Measurements from ENCODE around the gene ZNF341.

ZNF341 gene

GRCh38 chr20:33796263-33796906 lies 64.6 kb downstream of the ZNF341 start:
- no peak for DNase-seq (ENCODE audit: low spot score)

GRCh38 chr20:33796907-33797544 lies 65.2 kb downstream of the ZNF341 start:
- DNase-seq (ENCODE audit: low spot score), result no peak

GRCh38 chr20:33798444-33798843 lies 66.6 kb downstream of the ZNF341 start:
- no peak for DNase-seq (ENCODE audit: low spot score)

GRCh38 chr20:33803921-33804337 lies 72.1 kb downstream of the ZNF341 start:
- no peak for DNase-seq (ENCODE audit: low spot score)

- no peak for DNase-seq (ENCODE audit: low spot score)
These were observed 76.6 kb downstream of the ZNF341 start for GRCh38 chr20:33808388-33808787.

- DNase-seq (ENCODE audit: low spot score), result no peak
These were observed 78.5 kb downstream of the ZNF341 start for GRCh38 chr20:33810259-33810658.

- DNase-seq (ENCODE audit: low spot score), result peak; percentile 98
These were observed 79.3 kb downstream of the ZNF341 start, which contains the start of gene CHMP4B for GRCh38 chr20:33810885-33811775. Gene CHMP4B (plus strand): TSS chr20:33811348. CDS start chr20:33811469, 121 bp downstream.

GRCh38 chr20:33811776-33812151 lies 80.0 kb downstream of the ZNF341 start:
- DNase-seq (ENCODE audit: low spot score), result no peak

GRCh38 chr20:33812152-33812849 lies 80.5 kb downstream of the ZNF341 start:
- peak; percentile 75 for DNase-seq (ENCODE audit: low spot score)

- peak; percentile 68 for DNase-seq (ENCODE audit: low spot score)
These were observed 81.2 kb downstream of the ZNF341 start for GRCh38 chr20:33812908-33813462.

- DNase-seq (ENCODE audit: low spot score), result peak; percentile 29
These were observed 82.5 kb downstream of the ZNF341 start for GRCh38 chr20:33814238-33814712.

GRCh38 chr20:33815671-33816070 lies 83.9 kb downstream of the ZNF341 start:
- DNase-seq (ENCODE audit: low spot score), result no peak

- DNase-seq (ENCODE audit: low spot score), result no peak
These were observed 84.4 kb downstream of the ZNF341 start for GRCh38 chr20:33816191-33816590.

GRCh38 chr20:33817411-33817810 lies 85.6 kb downstream of the ZNF341 start:
- no peak for DNase-seq (ENCODE audit: low spot score)

- no peak for DNase-seq (ENCODE audit: low spot score)
These were observed 87.7 kb downstream of the ZNF341 start for GRCh38 chr20:33819456-33819855.

- no peak for DNase-seq (ENCODE audit: low spot score)
These were observed 88.6 kb downstream of the ZNF341 start for GRCh38 chr20:33820362-33820761.

GRCh38 chr20:33821270-33821836 lies 89.6 kb downstream of the ZNF341 start:
- no peak for DNase-seq (ENCODE audit: low spot score)

- DNase-seq (ENCODE audit: low spot score), result no peak
These were observed 90.6 kb downstream of the ZNF341 start for GRCh38 chr20:33822423-33822822.

- DNase-seq (ENCODE audit: low spot score), result no peak
These were observed 91.2 kb downstream of the ZNF341 start for GRCh38 chr20:33822991-33823390.

- no peak for DNase-seq (ENCODE audit: low spot score)
These were observed 93.1 kb downstream of the ZNF341 start for GRCh38 chr20:33824852-33825251.

All from hematopoietic multipotent progenitor cell treated with erythropoietin and hydrocortisone succinate and interleukin-3 and kit ligand, for 17 days (in vitro differentiated cells).